Measurements from ENCODE around the gene ABI1.
"Not testable (repeated sequence)": the region's sequence is repeated elsewhere in the genome, so short reads cannot be mapped to it uniquely, and the experiment has no call there.

Gene ABI1

DNA sequence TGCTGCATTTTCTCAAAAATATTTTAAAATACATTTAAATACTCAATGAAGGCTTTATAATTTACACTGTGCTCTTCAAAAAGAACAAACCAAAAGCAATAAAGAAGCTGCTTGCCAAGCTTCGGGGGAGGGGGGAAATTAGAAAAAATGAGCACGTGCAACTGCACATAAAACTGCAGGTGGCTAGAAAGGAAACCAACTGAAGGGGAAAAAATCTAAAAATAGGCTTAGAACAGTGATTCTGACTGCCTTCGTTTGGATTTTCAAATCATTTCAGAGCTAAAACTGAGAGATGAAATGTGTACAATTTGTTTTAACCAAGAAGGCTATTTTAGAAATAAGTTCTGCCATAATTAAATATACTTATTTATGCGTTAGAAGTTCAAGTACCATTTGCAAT is 61.4 kb downstream of the ABI1 start:
- H3K4me3 ChIP-seq (ENCODE audit: low read depth, low read length) = no peak overlapping the region
- no peak for TF ChIP-seq CTCF (IDR thresholded peaks at IDR 0.05; ENCODE audit: low read depth, low read length)
- in situ Hi-C loops (cut with HindIII; ENCODE audit: low sequenced_read_pairs) = no loop called here
- DNase-seq (ENCODE audit: low read depth, low spot score) = no peak

DNA sequence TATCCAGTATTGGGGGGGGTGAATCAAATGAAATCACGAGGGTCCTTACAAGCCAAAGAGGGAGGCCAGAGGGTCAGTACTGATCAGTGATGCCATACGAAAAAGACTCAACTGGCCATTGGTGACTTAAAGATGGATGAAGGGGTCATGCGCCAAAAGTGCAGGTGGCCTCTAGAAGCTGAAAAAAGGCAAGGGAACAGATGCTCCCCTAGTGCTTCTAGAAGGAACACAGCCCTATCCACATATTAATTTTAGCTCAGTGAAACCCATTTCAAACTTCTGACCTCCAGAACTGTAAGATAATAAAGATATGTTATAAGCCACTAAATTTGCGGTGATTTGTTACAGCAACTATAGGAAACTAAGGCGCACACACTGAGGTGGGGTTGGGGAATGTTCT is 62.5 kb downstream of the ABI1 start:
- no peak for DNase-seq (ENCODE audit: low read depth, low spot score)
- TF ChIP-seq CTCF (IDR thresholded peaks at IDR 0.05; ENCODE audit: low read depth, low read length) = no peak
- H3K4me3 ChIP-seq (ENCODE audit: low read depth, low read length) = no peak overlapping the region
- in situ Hi-C loops (cut with HindIII; ENCODE audit: low sequenced_read_pairs) = no loop called here

GRCh38 chr10:26797340-26797739 is 63.4 kb downstream of the ABI1 start:
- no peak for DNase-seq (ENCODE audit: low read depth, low spot score)
- TF ChIP-seq CTCF (IDR thresholded peaks at IDR 0.05; ENCODE audit: low read depth, low read length) = no peak
- in situ Hi-C loops (cut with HindIII; ENCODE audit: low sequenced_read_pairs) = no loop called here
- H3K4me3 ChIP-seq (ENCODE audit: low read depth, low read length) = no peak overlapping the region

GRCh38 chr10:26792758-26793495 is 67.8 kb downstream of the ABI1 start:
- no peak for TF ChIP-seq CTCF (IDR thresholded peaks at IDR 0.05; ENCODE audit: low read depth, low read length)
- no peak for DNase-seq (ENCODE audit: low read depth, low spot score)
- in situ Hi-C loops (cut with HindIII; ENCODE audit: low sequenced_read_pairs) = no loop called here
- H3K4me3 ChIP-seq (ENCODE audit: low read depth, low read length) = no peak overlapping the region

DNA sequence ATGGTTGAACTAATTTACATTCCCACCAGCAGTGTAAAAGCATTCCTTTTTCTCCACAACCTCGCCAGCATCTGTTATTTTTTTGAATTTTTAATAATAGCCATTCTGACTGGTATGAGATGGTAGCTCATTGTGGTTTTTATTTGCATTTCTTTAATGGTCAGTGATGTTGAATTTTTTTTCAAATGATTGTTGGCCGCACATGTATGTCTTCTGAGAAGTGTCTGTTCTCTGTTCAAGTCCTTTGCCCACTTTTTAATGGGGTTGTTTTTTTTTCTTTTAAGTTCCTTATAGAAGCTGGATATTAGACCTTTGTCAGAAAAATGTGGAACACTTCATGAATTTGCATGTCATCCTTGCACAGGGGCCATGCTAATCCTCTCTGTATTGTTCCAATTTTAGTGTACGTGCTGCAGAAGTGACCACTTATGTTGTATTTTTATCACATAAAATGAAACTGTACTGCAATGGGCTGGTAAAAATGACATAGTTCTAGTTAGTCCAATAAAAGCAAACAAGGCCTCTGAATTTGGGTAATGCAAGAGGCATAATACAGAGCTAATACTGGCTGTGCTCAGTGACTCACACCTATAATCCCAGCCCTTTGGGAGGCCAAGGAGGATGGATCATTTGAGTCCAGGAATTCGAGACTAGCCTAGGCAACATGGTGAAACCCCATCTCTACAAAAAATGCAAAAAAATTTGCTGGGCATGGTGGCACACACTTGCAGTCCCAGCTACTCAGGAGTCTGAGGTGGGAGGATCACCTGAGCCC is 70.3 kb downstream of the ABI1 start:
- no peak overlapping the region for H3K4me3 ChIP-seq (ENCODE audit: low read depth, low read length)
- DNase-seq (ENCODE audit: low read depth, low spot score) = peak; percentile 16
- no peak for TF ChIP-seq CTCF (IDR thresholded peaks at IDR 0.05; ENCODE audit: low read depth, low read length)
- in situ Hi-C loops (cut with HindIII; ENCODE audit: low sequenced_read_pairs) = no loop called here

DNA sequence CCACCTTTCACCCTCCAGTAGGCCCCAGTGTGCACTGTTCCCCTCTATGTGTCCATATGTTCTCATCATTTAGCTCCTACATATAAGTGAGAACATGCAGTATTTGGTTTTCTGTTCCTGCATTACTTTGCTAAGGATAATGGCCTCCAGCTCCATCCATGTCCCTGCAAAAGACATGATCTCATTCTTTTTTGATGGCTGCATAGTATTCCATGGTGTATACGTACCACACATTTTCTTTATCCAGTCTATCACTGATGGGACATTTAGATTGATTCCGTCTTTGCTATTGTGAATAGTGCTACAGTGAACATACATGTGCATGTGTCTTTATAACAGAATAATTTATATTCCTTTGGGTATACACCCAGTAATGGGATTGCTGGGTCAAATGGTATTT is 71.0 kb downstream of the ABI1 start:
- DNase-seq (ENCODE audit: low read depth, low spot score); H3K4me3 ChIP-seq (ENCODE audit: low read depth, low read length); in situ Hi-C loops (cut with HindIII; ENCODE audit: low sequenced_read_pairs): not testable (repeated sequence)

- no peak for TF ChIP-seq CTCF (IDR thresholded peaks at IDR 0.05; ENCODE audit: low read depth, low read length)
- in situ Hi-C loops (cut with HindIII; ENCODE audit: low sequenced_read_pairs) = no loop called here
- H3K4me3 ChIP-seq (ENCODE audit: low read depth, low read length) = no peak overlapping the region
- DNase-seq (ENCODE audit: low read depth, low spot score) = no peak
These were observed 73.4 kb downstream of the ABI1 start for GRCh38 chr10:26787362-26787761.

Measured in astrocyte of the spinal cord (primary cell).